Measurements from ENCODE around the gene GPC3. TPM values are rescaled to one million over a fixed set of nuclear protein-coding genes. Genes with fewer than 3 reads are reported as not detected.

Gene GPC3
- total RNA-seq, 3 donors from 2014 or later (not counting 1 experiment from before 2014, with no cell fraction given) = not detected

DNA sequence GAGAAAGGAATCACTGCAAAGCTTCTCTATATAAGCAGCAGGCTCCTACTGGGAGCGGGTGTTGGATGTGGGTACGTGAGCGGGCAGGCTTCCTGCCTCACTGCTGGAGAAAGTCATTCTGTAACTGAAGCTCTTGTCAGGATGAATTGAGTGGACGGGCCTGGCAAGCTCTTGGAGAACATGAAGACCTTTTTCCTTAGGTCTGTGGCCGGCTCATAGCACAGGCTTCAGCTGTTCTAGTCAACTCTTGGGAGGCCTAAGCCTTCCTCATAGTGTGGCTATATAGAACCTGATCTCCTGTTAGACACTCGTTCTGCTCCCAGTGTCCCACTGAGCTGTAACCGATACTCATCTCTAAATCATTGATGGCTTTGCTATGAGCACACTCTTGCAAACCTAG lies 461.9 kb downstream of the GPC3 start:
- ATAC-seq (no peak), DNase-seq (no peak)
- intact Hi-C loops (cut with micrococcal nuclease) = no loop called here
- Mint-ChIP-seq H3K27me3 (ENCODE audit: low read depth in 2 of 2) (no peaks in the 10 kb centered on the region), H3K9me3 (no peaks in the 10 kb centered on the region), H3K36me3 (no peaks in the 10 kb centered on the region), H3K4me1 (no peaks in the 10 kb centered on the region), H3K4me3 (no peak overlapping the region), H3K27ac (no peak overlapping the region)
- no peaks in the 10 kb centered on the region for H3K9me3 ChIP-seq (ENCODE audit: control insufficient read depth, insufficient read depth, low read length)
- H3K36me3 ChIP-seq (ENCODE audit: control insufficient read depth, insufficient read depth, low read length) = no peaks in the 10 kb centered on the region
- TF ChIP-seq, protein P1, sequence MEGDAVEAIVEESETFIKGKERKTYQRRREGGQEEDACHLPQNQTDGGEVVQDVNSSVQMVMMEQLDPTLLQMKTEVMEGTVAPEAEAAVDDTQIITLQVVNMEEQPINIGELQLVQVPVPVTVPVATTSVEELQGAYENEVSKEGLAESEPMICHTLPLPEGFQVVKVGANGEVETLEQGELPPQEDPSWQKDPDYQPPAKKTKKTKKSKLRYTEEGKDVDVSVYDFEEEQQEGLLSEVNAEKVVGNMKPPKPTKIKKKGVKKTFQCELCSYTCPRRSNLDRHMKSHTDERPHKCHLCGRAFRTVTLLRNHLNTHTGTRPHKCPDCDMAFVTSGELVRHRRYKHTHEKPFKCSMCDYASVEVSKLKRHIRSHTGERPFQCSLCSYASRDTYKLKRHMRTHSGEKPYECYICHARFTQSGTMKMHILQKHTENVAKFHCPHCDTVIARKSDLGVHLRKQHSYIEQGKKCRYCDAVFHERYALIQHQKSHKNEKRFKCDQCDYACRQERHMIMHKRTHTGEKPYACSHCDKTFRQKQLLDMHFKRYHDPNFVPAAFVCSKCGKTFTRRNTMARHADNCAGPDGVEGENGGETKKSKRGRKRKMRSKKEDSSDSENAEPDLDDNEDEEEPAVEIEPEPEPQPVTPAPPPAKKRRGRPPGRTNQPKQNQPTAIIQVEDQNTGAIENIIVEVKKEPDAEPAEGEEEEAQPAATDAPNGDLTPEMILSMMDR (IDR thresholded peaks at IDR 0.05) = no peak
- H3K4me1 ChIP-seq (ENCODE audit: control insufficient read depth, insufficient read depth, low read length) = no peaks in the 10 kb centered on the region
- no peak overlapping the region for H3K27ac ChIP-seq (ENCODE audit: low read length)
- H3K4me3 ChIP-seq (ENCODE audit: low read length) = no peak overlapping the region
- WGBS (ENCODE audit: insufficient coverage) = 92% methylated on average over 7 of the region's 7 CpGs
- H3K27me3 ChIP-seq (ENCODE audit: control insufficient read depth, insufficient read depth, low read length) = no peaks in the 10 kb centered on the region

DNA sequence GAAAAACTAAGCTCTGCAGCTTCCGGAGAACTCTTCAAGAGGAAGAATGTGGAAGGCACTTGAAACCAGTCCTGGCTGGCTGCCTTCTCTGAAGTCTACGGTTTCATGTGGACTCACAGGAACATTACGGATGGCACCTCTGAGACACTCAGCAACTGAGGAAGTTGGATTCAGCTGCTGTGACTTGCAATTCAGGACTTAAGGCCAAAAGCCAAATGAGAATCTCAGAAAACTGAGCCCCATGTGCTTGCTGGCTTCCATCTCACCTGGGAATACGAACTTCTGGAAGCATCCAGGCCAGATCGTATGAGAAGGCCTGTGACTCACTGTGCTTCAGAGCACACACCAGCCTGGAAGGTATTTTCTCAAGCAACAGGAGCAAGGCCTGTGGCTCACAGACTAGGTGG lies 462.3 kb downstream of the GPC3 start:
- TF ChIP-seq, protein P1 (IDR thresholded peaks at IDR 0.05) = no peak
- no peaks in the 10 kb centered on the region for H3K9me3 Mint-ChIP-seq
- H3K27ac ChIP-seq (ENCODE audit: low read length) = no peak overlapping the region
- H3K4me3 Mint-ChIP-seq = no peak overlapping the region
- 58% methylated on average over 5 of the region's 5 CpGs for WGBS (ENCODE audit: insufficient coverage)
- H3K4me1 Mint-ChIP-seq = no peaks in the 10 kb centered on the region
- intact Hi-C loops (cut with micrococcal nuclease) = no loop called here
- H3K4me3 ChIP-seq (ENCODE audit: low read length) = no peak overlapping the region
- H3K27me3 ChIP-seq (ENCODE audit: control insufficient read depth, insufficient read depth, low read length) = no peaks in the 10 kb centered on the region
- no peaks in the 10 kb centered on the region for H3K4me1 ChIP-seq (ENCODE audit: control insufficient read depth, insufficient read depth, low read length)
- H3K9me3 ChIP-seq (ENCODE audit: control insufficient read depth, insufficient read depth, low read length) = no peaks in the 10 kb centered on the region
- no peak for ATAC-seq
- DNase-seq = no peak
- no peak overlapping the region for H3K27ac Mint-ChIP-seq
- no peaks in the 10 kb centered on the region for H3K36me3 ChIP-seq (ENCODE audit: control insufficient read depth, insufficient read depth, low read length)
- no peaks in the 10 kb centered on the region for H3K36me3 Mint-ChIP-seq
- peaks cover 0 to 4% of the 10 kb centered on the region in 2 donors for H3K27me3 Mint-ChIP-seq (ENCODE audit: low read depth in 2 of 2)

DNA sequence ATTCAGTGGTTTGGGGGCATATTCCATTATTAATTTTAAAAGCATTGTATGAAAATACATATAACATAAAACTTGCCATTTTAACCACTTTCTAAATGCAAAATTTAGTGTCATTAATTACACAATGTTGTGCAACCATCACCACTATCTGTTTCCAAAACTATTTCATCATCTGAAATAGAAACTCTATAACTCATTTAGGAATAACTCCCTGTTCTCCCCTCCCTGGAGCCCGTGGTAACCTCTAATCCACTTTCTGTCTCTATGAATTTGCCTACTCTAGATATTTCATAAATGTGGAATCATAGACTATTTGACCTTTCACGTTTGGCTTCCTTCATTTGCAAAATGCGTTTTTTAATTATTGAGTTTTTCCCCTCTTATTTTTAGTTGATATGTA lies 468.7 kb downstream of the GPC3 start:
- H3K4me1 ChIP-seq (ENCODE audit: control insufficient read depth, insufficient read depth, low read length) = no peaks in the 10 kb centered on the region
- WGBS (ENCODE audit: insufficient coverage) = no CpG with 5 or more reads among the region's 3 CpGs
- Mint-ChIP-seq H3K27me3 (ENCODE audit: low read depth in 2 of 2) (peaks cover 0 to 20% of the 10 kb centered on the region in 2 donors), H3K9me3 (no peaks in the 10 kb centered on the region), H3K27ac (no peak overlapping the region), H3K36me3 (no peaks in the 10 kb centered on the region), H3K4me3 (no peak overlapping the region), H3K4me1 (no peaks in the 10 kb centered on the region)
- no peaks in the 10 kb centered on the region for H3K9me3 ChIP-seq (ENCODE audit: control insufficient read depth, insufficient read depth, low read length)
- intact Hi-C loops (cut with micrococcal nuclease) = no loop called here
- no peaks in the 10 kb centered on the region for H3K27me3 ChIP-seq (ENCODE audit: control insufficient read depth, insufficient read depth, low read length)
- TF ChIP-seq, protein P1 (IDR thresholded peaks at IDR 0.05) = no peak
- H3K27ac ChIP-seq (ENCODE audit: low read length) = no peak overlapping the region
- H3K36me3 ChIP-seq (ENCODE audit: control insufficient read depth, insufficient read depth, low read length) = no peaks in the 10 kb centered on the region
- H3K4me3 ChIP-seq (ENCODE audit: low read length) = no peak overlapping the region
- DNase-seq (no peak), ATAC-seq (no peak)

DNA sequence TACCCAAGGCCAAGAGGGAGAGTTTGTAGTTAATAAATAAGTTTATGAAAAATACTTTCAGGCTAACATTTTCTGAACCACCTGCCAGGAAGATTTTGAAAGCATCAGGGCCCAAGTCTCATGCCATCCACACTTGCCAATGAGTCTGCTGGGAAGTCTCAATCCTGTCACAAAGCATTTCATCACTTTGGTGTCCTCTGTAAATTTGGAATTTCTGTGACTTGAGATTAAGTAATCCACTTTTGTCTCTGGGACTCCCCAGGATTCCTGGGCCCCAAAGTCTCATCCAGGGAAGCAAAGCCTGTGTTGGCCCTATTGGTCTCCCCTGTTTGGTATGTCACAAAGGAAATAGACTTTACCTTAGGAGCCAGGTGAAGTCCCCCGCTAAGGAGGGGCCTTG lies 470.9 kb downstream of the GPC3 start:
- Mint-ChIP-seq H3K4me1 (no peaks in the 10 kb centered on the region), H3K27me3 (ENCODE audit: low read depth in 2 of 2) (peaks cover 0 to 33% of the 10 kb centered on the region in 2 donors), H3K4me3 (no peak overlapping the region), H3K36me3 (no peaks in the 10 kb centered on the region), H3K27ac (no peak overlapping the region), H3K9me3 (no peaks in the 10 kb centered on the region)
- no peak for DNase-seq
- TF ChIP-seq, protein P1 (IDR thresholded peaks at IDR 0.05) = no peak
- 88% methylated on average over 1 of the region's 1 CpG for WGBS (ENCODE audit: insufficient coverage)
- Histone ChIP-seq H3K27me3 (ENCODE audit: control insufficient read depth, insufficient read depth, low read length) (no peaks in the 10 kb centered on the region), H3K27ac (ENCODE audit: low read length) (no peak overlapping the region), H3K4me1 (ENCODE audit: control insufficient read depth, insufficient read depth, low read length) (no peaks in the 10 kb centered on the region), H3K4me3 (ENCODE audit: low read length) (no peak overlapping the region), H3K36me3 (ENCODE audit: control insufficient read depth, insufficient read depth, low read length) (no peaks in the 10 kb centered on the region), H3K9me3 (ENCODE audit: control insufficient read depth, insufficient read depth, low read length) (no peaks in the 10 kb centered on the region)
- no peak for ATAC-seq
- intact Hi-C loops (cut with micrococcal nuclease) = no loop called here

All from natural killer cell (primary cell).